Measurements from ENCODE around the gene ATAD1. TPM values are rescaled to one million over a fixed set of nuclear protein-coding genes. Genes with fewer than 3 reads are reported as not detected.

Gene ATAD1
- total and polyA plus RNA-seq, 2 of the 8 experiments (the other 6 are each of a cell fraction or from before 2014, with no cell fraction given) = 8.9 to 35.3 TPM

- WGBS, 2 experiments (ENCODE audit: extremely low coverage in 1 of 2, insufficient coverage in 1 of 2, insufficient read length in 1 of 2, insufficient replicate concordance in 2 of 2, low coverage in 1 of 2, low lambda C conversion rate in 2 of 2, missing lambda C conversion rate in 1 of 2) = 91% methylated on average over 6 of the region's 6 CpGs; no CpG with 5 or more reads in 1 of the 2 experiments
- no peak overlapping the region for H3K56ac ChIP-seq (replicated peaks; ENCODE audit: insufficient read length, low read depth, low read length)
- TF ChIP-seq SIRT6 (IDR thresholded peaks at IDR 0.05; ENCODE audit: low read length) (no peak), SIN3A (conservative IDR thresholded peaks at IDR 0.05 in 1 of 2, IDR thresholded peaks at IDR 0.05 in 1 of 2; ENCODE audit: low read depth in 1 of 2, low read length in 2 of 2) (no peak), CTCF (IDR thresholded peaks at IDR 0.05; ENCODE audit: control extremely low read depth in 1 of 3, insufficient read depth in 1 of 3, low read depth in 1 of 3, low read length in 3 of 3) (no peak), MAX (IDR thresholded peaks at IDR 0.05) (no peak), BCL11A (IDR thresholded peaks at IDR 0.05; ENCODE audit: low read depth in 2 of 2, low read length in 2 of 2) (no peak), RBBP5 (IDR thresholded peaks at IDR 0.05; ENCODE audit: borderline replicate concordance, low read depth, low read length) (no peak), E2F6 (IDR thresholded peaks at IDR 0.05) (no peak), TAF7 (optimal IDR thresholded peaks at IDR 0.05; ENCODE audit: borderline replicate concordance, low read depth, low read length) (no peak), SP1 (IDR thresholded peaks at IDR 0.05; ENCODE audit: low read depth, low read length) (no peak)
Observed at GRCh38 chr10:87760195-87760905, 57.7 kb downstream of the ATAD1 start.

More at GRCh38 chr10:87760195-87760905, 57.7 kb downstream of the ATAD1 start:
- Histone ChIP-seq H2BK15ac (ENCODE audit: low read length) (no peak overlapping the region), H3K9ac (replicated peaks in 1 of 4; ENCODE audit: extremely low read depth in 1 of 4, low read depth in 3 of 4, low read length in 3 of 4) (no peak overlapping the region), H3K14ac (ENCODE audit: insufficient read length) (no peak overlapping the region), H3K27me3 (replicated peaks in 1 of 4; ENCODE audit: control insufficient read depth in 3 of 4, extremely low read depth in 1 of 4, insufficient read depth in 3 of 4, low read length in 3 of 4) (no peaks in the 10 kb centered on the region), H3K36me3 (ENCODE audit: control insufficient read depth in 2 of 4, insufficient read depth in 4 of 4, low read length in 3 of 4) (peaks cover 0 to 8% (median 0%) of the 10 kb centered on the region in 4 experiments; a peak in 3 of 8 replicates), H3K18ac (ENCODE audit: extremely low read depth, low read length) (no peak overlapping the region), H3K9me3 (ENCODE audit: insufficient read depth in 2 of 2, low read depth in 1 of 2, low read length in 1 of 2) (no peaks in the 10 kb centered on the region), H3K23me2 (ENCODE audit: low read depth, low read length) (no peaks in the 10 kb centered on the region), H3K4me1 (replicated peaks in 1 of 4; ENCODE audit: control insufficient read depth in 3 of 4, insufficient read depth in 4 of 4, low read length in 3 of 4) (no peaks in the 10 kb centered on the region), H3K4ac (replicated peaks; ENCODE audit: insufficient read length, low read depth, low read length) (no peak overlapping the region), H4K20me1 (replicated peaks in 1 of 2; ENCODE audit: control insufficient read depth in 1 of 2, insufficient read depth in 2 of 2, low read length in 2 of 2) (no peaks in the 10 kb centered on the region), H2AFZ (ENCODE audit: low read length) (no peak overlapping the region), H3K27ac (ENCODE audit: low read depth, low read length) (no peak overlapping the region), H3K4me3 (ENCODE audit: extremely low read depth in 1 of 4, insufficient read depth in 2 of 4, low read depth in 3 of 4, low read length in 4 of 4) (no peak overlapping the region), H2BK120ac (replicated peaks; ENCODE audit: low read depth, low read length) (no peak overlapping the region), H3K4me2 (ENCODE audit: insufficient read depth in 1 of 2, low read depth in 2 of 2, low read length in 2 of 2) (no peak overlapping the region), H4K91ac (replicated peaks; ENCODE audit: insufficient read length, low read length) (no peak overlapping the region), H3K79me2 (ENCODE audit: control insufficient read depth in 1 of 2, insufficient read depth in 2 of 2, low read length in 2 of 2) (no peaks in the 10 kb centered on the region), H3K23ac (ENCODE audit: insufficient read length) (no peak overlapping the region), H2BK20ac (ENCODE audit: low read length) (no peak overlapping the region), H4K8ac (ENCODE audit: extremely low read depth, insufficient read depth, low read length) (no peak overlapping the region), H2AK5ac (ENCODE audit: low read depth, low read length) (no peak overlapping the region), H2BK12ac (ENCODE audit: low read depth, low read length) (no peak overlapping the region), H2BK5ac (ENCODE audit: low read depth, low read length) (no peak overlapping the region), H4K5ac (ENCODE audit: insufficient read length, low read depth, low read length) (no peak overlapping the region), H3K79me1 (ENCODE audit: low read depth, low read length) (no peaks in the 10 kb centered on the region)
- no peak for FAIRE-seq
- CTCF ChIA-PET (ENCODE audit: partially characterized antibody) = interaction anchor here (0.6 to 5.0 kb wide), 7 partner anchors 10 to 255 kb away, joined by 3 to 27 read pairs (median 4); partner anchors contain the start of gene MINPP1
- POLR2A ChIA-PET (ENCODE audit: partially characterized antibody) = interaction anchor here (0.8 kb wide), 1 partner anchor 12 kb away, joined by 3 read pairs; no protein-coding TSS in a partner anchor
- DNase-seq (ENCODE audit: low read depth in 1 of 2, low spot score in 2 of 2) = no peak

All from H1 (cell line).